ENCODE data around the gene ARID5A. TPM values are rescaled to one million over a fixed set of nuclear protein-coding genes. Genes with fewer than 3 reads are reported as not detected.

The ARID5A gene
- total RNA-seq, 2 donors from 2014 or later: 181 to 252 TPM

DNA sequence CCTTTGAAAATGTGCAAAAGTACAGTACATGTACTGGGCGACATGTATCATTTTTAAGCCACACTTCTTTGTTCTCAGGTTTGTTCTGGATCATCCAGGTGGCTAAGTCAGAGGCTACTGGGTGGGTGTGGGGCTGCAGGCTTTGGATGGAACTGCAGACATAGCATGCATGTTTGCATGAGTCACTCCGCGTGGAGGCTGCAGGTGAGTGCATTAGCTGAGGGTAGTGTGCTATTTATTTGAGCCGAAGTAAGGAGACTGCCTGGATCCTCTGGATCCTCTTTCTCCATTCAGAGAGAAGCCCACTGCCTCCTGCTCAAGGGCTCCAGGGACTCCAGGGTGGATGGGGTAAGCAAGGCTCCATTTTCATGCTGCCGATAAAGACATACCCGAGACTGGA lies 22.0 kb upstream of the ARID5A start:
- Mint-ChIP-seq H3K9me3 (no peaks in the 10 kb centered on the region), H3K4me3 (no peak overlapping the region), H3K4me1 (peaks cover 5% of the 10 kb centered on the region), H3K27ac (no peak overlapping the region), H3K27me3 (peaks cover 10% of the 10 kb centered on the region), H3K36me3 (ENCODE audit: low read depth) (no peaks in the 10 kb centered on the region)
- no peak for ATAC-seq (replicated peaks)

DNA sequence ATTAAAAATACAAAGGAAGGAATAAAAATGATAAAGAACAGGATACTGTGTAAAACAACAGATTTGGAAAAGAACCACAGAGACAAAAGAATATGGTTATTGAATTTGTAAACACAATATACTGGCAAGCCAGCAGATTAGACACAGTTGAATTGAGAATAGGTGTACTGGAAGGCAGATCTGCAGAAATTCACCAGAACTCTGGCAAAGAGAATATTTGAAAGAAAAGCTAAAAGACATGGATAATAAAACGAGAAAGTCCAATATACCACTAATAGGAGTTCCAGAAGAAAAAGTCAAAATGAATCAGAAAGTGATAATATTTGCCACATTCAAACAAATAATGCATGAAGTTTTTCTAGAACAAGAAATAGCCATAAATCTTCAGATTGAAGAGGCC lies 19.5 kb upstream of the ARID5A start:
- Mint-ChIP-seq H3K27me3 (no peaks in the 10 kb centered on the region), H3K9me3 (no peaks in the 10 kb centered on the region), H3K36me3 (ENCODE audit: low read depth) (no peaks in the 10 kb centered on the region), H3K4me3 (no peak overlapping the region), H3K27ac (no peak overlapping the region), H3K4me1 (peaks cover 1% of the 10 kb centered on the region)
- ATAC-seq (replicated peaks): no peak

DNA sequence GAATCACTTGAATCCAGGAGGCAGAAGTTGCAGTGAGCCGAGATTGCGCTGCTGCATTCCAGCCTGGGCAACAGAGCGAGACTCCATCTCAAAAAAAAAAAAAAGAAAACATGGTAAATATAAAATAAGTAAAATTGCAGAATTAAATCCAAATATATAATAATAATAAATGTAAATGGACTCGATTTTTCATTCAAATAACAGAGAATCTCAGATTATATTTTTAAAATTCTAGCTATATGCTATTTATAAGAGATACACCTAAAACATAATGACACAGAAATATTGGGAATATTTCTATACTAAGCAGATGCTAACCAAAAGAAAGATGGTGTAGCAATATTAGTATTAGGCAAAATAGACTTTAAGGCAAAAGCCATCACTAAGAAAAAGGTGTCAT lies 16.3 kb upstream of the ARID5A start:
- ATAC-seq (replicated peaks): no peak
- H3K4me3 Mint-ChIP-seq: no peak overlapping the region
- H3K27ac Mint-ChIP-seq: no peak overlapping the region
- peaks cover 26% of the 10 kb centered on the region for H3K4me1 Mint-ChIP-seq
- no peaks in the 10 kb centered on the region for H3K9me3 Mint-ChIP-seq
- no peaks in the 10 kb centered on the region for H3K36me3 Mint-ChIP-seq (ENCODE audit: low read depth)
- no peaks in the 10 kb centered on the region for H3K27me3 Mint-ChIP-seq

DNA sequence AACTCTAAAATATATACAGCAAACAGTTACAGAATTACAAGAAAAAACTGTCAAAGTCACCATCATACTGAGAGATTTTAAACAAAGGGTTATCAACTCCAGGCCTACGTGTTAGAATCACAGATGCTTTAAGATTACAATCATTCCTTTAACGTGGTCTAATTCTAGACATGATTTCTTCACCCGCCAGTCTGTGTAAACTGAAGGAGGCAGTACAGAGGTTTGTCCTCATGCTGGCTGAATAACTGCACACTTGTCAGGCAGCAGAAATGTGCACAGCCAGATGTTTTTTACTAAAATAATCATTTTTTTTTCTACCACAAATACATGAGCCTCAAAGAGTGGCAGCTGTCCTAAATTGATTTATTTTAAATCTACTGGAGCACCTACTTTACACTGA lies 15.9 kb upstream of the ARID5A start:
- Mint-ChIP-seq H3K36me3 (ENCODE audit: low read depth) (no peaks in the 10 kb centered on the region), H3K27ac (no peak overlapping the region), H3K4me3 (no peak overlapping the region), H3K9me3 (no peaks in the 10 kb centered on the region), H3K4me1 (peaks cover 26% of the 10 kb centered on the region), H3K27me3 (no peaks in the 10 kb centered on the region)
- no peak for ATAC-seq (replicated peaks)

DNA sequence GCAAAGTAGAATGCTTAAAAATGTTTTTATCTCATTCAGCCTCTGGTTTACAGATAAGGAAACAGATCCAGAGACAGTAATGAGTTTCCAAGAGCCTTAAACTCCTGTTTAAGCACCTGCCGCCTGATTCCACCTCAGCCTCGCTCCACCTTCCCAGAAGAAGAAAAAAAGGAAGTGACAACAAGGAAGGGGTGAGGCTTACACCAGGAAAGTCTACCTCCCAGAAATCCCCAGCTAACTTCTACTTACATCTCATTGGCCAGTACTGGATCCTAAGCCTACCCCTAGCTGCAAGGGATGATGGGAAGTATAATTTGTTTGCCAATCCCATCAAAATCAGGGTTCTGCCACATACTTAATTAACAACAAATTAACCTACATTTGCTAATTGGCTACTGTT lies 15.3 kb upstream of the ARID5A start:
- Mint-ChIP-seq H3K4me3 (no peak overlapping the region), H3K27ac (no peak overlapping the region), H3K9me3 (no peaks in the 10 kb centered on the region)

DNA sequence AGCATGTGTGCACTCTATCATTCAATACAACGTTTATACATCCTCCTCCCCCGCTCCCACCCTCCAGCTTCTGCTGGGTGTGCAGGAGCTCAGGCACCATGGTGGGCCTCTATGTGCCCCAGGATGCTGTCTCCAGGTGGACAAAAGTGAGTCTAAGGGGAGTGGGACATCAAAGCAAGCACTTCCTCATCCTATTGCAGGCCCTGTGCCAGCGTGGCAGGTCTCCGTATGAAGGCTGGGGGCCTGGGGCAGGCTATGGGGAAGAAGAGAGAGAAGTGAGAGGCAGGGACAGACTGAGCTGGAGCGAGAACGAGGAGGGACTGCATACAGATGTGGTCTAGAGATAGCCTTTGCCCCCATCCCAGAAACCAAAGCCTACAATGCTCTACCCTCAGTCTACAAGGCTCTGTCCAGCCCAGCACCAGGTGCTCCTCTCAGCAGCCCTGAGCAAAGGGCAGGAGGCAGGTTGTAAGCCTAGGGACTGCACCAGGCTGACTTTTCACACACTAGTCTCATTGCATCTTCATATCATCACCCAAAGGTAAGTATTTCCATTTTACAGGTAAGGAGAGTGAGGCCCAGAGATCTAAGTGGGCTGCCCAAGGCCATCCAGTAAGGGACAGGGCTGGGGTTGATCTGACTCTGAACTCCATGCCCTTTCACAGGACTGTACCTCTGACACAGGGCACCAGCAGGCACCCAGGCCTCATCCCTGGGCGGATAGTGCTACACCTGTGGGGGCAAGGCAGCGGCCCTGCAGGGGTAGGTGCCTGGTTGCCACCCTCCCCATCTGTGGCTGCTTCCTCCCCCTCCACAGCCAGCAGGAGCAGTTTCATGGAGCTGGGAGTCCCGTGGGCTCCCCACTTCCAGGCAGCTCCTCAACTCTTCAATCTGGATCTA lies 14.0 kb upstream of the ARID5A start:
- peak overlapping the region; percentile 50 for H3K27ac Mint-ChIP-seq
- peak overlapping the region; percentile 85 for H3K4me3 Mint-ChIP-seq
- no peaks in the 10 kb centered on the region for H3K9me3 Mint-ChIP-seq
- no peaks in the 10 kb centered on the region for H3K36me3 Mint-ChIP-seq (ENCODE audit: low read depth)
- no peak for ATAC-seq (replicated peaks)
- H3K4me1 Mint-ChIP-seq: peaks cover 37% of the 10 kb centered on the region
- no peaks in the 10 kb centered on the region for H3K27me3 Mint-ChIP-seq

More for the DNA sequence above, 15.3 kb upstream of the ARID5A start:
- Mint-ChIP-seq H3K36me3 (ENCODE audit: low read depth) (no peaks in the 10 kb centered on the region), H3K4me1 (peaks cover 31% of the 10 kb centered on the region), H3K27me3 (no peaks in the 10 kb centered on the region)
- no peak for ATAC-seq (replicated peaks)

- H3K27ac Mint-ChIP-seq: peak overlapping the region; percentile 58
- peak overlapping the region; percentile 85 for H3K4me3 Mint-ChIP-seq
- peaks cover 44% of the 10 kb centered on the region for H3K4me1 Mint-ChIP-seq
- no peaks in the 10 kb centered on the region for H3K27me3 Mint-ChIP-seq
- H3K36me3 Mint-ChIP-seq (ENCODE audit: low read depth): no peaks in the 10 kb centered on the region
- ATAC-seq (replicated peaks): peak; percentile 44
- H3K9me3 Mint-ChIP-seq: no peaks in the 10 kb centered on the region
These were observed 12.7 kb upstream of the ARID5A start for GRCh38 chr2:96523659-96524481.

GRCh38 chr2:96524482-96525210 lies 11.9 kb upstream of the ARID5A start:
- peak overlapping the region; percentile 85 for H3K4me3 Mint-ChIP-seq
- peaks cover 52% of the 10 kb centered on the region for H3K4me1 Mint-ChIP-seq

GRCh38 chr2:96525211-96525507 lies 11.4 kb upstream of the ARID5A start:
- Mint-ChIP-seq H3K27ac (peak overlapping the region; percentile 58), H3K4me3 (peak overlapping the region; percentile 85), H3K27me3 (no peaks in the 10 kb centered on the region), H3K4me1 (peaks cover 57% of the 10 kb centered on the region), H3K9me3 (no peaks in the 10 kb centered on the region), H3K36me3 (ENCODE audit: low read depth) (no peaks in the 10 kb centered on the region)
- ATAC-seq (replicated peaks): no peak

More at GRCh38 chr2:96524482-96525210, 11.9 kb upstream of the ARID5A start:
- peak overlapping the region; percentile 58 for H3K27ac Mint-ChIP-seq
- ATAC-seq (replicated peaks): peak; percentile 59
- no peaks in the 10 kb centered on the region for H3K27me3 Mint-ChIP-seq
- H3K36me3 Mint-ChIP-seq (ENCODE audit: low read depth): no peaks in the 10 kb centered on the region
- H3K9me3 Mint-ChIP-seq: no peaks in the 10 kb centered on the region

DNA sequence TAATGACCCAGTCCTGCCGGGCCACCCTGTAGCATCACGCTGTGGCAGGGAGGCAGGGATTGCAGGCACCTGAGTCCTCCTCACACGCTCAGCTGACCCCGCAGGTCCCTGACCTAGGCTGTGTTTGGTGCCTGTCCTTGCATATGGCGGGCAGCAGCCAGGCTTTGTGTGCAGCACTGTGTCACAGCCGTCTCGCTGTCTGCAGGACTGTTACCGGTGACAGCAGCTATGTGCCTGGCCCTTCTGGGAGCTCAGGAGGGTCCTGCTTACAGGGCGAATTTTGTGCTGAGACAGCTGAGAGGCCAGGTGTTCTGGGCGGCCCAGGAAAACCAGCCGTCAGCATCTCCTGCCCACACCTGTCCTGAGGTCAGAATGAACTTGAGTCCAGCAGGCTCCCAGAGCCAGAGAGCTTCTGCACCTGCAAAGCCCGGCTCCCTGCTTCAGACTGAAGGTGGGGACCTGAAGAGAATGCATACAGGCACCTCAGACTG lies 10.4 kb upstream of the ARID5A start:
- H3K9me3 Mint-ChIP-seq: no peaks in the 10 kb centered on the region
- peaks cover 62% of the 10 kb centered on the region for H3K4me1 Mint-ChIP-seq
- H3K36me3 Mint-ChIP-seq (ENCODE audit: low read depth): no peaks in the 10 kb centered on the region
- H3K27ac Mint-ChIP-seq: peak overlapping the region; percentile 58
- no peaks in the 10 kb centered on the region for H3K27me3 Mint-ChIP-seq
- peak overlapping the region; percentile 85 for H3K4me3 Mint-ChIP-seq
- no peak for ATAC-seq (replicated peaks)

- Mint-ChIP-seq H3K9me3 (no peaks in the 10 kb centered on the region), H3K4me3 (peak overlapping the region; percentile 85), H3K27me3 (no peaks in the 10 kb centered on the region), H3K27ac (peak overlapping the region; percentile 96), H3K36me3 (ENCODE audit: low read depth) (no peaks in the 10 kb centered on the region), H3K4me1 (peaks cover 67% of the 10 kb centered on the region)
- ATAC-seq (replicated peaks): no peak
These were observed 9.8 kb upstream of the ARID5A start for GRCh38 chr2:96526615-96527285.

- peak overlapping the region; percentile 85 for H3K4me3 Mint-ChIP-seq
- ATAC-seq (replicated peaks): peak; percentile 22
- peaks cover 69% of the 10 kb centered on the region for H3K4me1 Mint-ChIP-seq
- no peaks in the 10 kb centered on the region for H3K36me3 Mint-ChIP-seq (ENCODE audit: low read depth)
- no peaks in the 10 kb centered on the region for H3K9me3 Mint-ChIP-seq
- H3K27ac Mint-ChIP-seq: peak overlapping the region; percentile 96
- no peaks in the 10 kb centered on the region for H3K27me3 Mint-ChIP-seq
These were observed 9.1 kb upstream of the ARID5A start for GRCh38 chr2:96527286-96528005.

GRCh38 chr2:96528006-96528699 lies 8.4 kb upstream of the ARID5A start:
- Mint-ChIP-seq H3K36me3 (ENCODE audit: low read depth) (no peaks in the 10 kb centered on the region), H3K9me3 (no peaks in the 10 kb centered on the region), H3K27me3 (no peaks in the 10 kb centered on the region), H3K27ac (peak overlapping the region; percentile 96), H3K4me3 (peak overlapping the region; percentile 85), H3K4me1 (peaks cover 68% of the 10 kb centered on the region)
- ATAC-seq (replicated peaks): peak; percentile 64

All from activated T-helper 17 cell treated with anti-CD3 and anti-CD28 coated beads, Interleukin-2, amount 50 U/mL, for 72 hours (primary cell).